Ishikawa (cell line): ENCODE measurements around the gene PCDH8.

ENCODE experiments used
- CEBPB ChIP-seq: IDR thresholded peaks from 2 replicates; pipeline ENCODE4 v1.6.1; 2012
- CREB1 ChIP-seq: IDR thresholded peaks from 2 replicates; pipeline ENCODE4 v1.6.1; 2012; ENCODE audit warnings: low read depth
- EP300 ChIP-seq: IDR thresholded peaks from 2 replicates; pipeline ENCODE4 v1.6.1; 2012; ENCODE audit warnings: borderline replicate concordance
- FOXM1 ChIP-seq: IDR thresholded peaks from 2 replicates; pipeline ENCODE4 v1.6.1; 2012; ENCODE audit warnings: low read depth, borderline replicate concordance
- MAX ChIP-seq: IDR thresholded peaks from 2 replicates; pipeline ENCODE4 v1.6.1; 2012
- NFIC ChIP-seq: IDR thresholded peaks from 2 replicates; pipeline ENCODE4 v1.6.1; 2012
- RAD21 ChIP-seq: IDR thresholded peaks from 2 replicates; pipeline ENCODE4 v1.6.1; 2012; ENCODE audit warnings: low read depth
- REST ChIP-seq: IDR thresholded peaks from 2 replicates; pipeline ENCODE4 v1.6.1; 2012; ENCODE audit warnings: low read depth, mild to moderate bottlenecking
- TAF1 ChIP-seq: IDR thresholded peaks from 2 replicates; pipeline ENCODE4 v1.6.1; 2012; ENCODE audit warnings: low read depth, mild to moderate bottlenecking
- TCF12 ChIP-seq: IDR thresholded peaks from 2 replicates; pipeline ENCODE4 v1.6.1; 2012; ENCODE audit warnings: low read depth
- USF1 ChIP-seq: IDR thresholded peaks from 2 replicates; pipeline ENCODE4 v1.6.1; 2012
- YY1 ChIP-seq: IDR thresholded peaks from 2 replicates; pipeline ENCODE4 v1.6.1; 2012; ENCODE audit warnings: low read depth
- ZBTB7A ChIP-seq: IDR thresholded peaks from 2 replicates; pipeline ENCODE4 v1.6.1; 2012; ENCODE audit warnings: low read depth

GRCh38 chr13:52808842-52809219 lies 39.6 kb downstream of the PCDH8 start:
- TF ChIP-seq ZBTB7A, result no peak
- TF ChIP-seq RAD21, result no peak
- TF ChIP-seq NFIC, result no peak
- no peak for TF ChIP-seq REST
- TF ChIP-seq MAX, result no peak
- no peak for TF ChIP-seq CEBPB
- TF ChIP-seq TCF12, result no peak
- no peak for TF ChIP-seq CREB1
- TF ChIP-seq YY1, result no peak
- no peak for TF ChIP-seq FOXM1
- no peak for TF ChIP-seq TAF1
- no peak for TF ChIP-seq USF1
- no peak for TF ChIP-seq EP300
